ENCODE data around the gene INTS15. TPM values are rescaled to one million over a fixed set of nuclear protein-coding genes. Genes with fewer than 3 reads are reported as not detected.

INTS15 gene
- total RNA-seq, 2 experiments from 2014 or later = 39.3 to 41.8 TPM

DNA sequence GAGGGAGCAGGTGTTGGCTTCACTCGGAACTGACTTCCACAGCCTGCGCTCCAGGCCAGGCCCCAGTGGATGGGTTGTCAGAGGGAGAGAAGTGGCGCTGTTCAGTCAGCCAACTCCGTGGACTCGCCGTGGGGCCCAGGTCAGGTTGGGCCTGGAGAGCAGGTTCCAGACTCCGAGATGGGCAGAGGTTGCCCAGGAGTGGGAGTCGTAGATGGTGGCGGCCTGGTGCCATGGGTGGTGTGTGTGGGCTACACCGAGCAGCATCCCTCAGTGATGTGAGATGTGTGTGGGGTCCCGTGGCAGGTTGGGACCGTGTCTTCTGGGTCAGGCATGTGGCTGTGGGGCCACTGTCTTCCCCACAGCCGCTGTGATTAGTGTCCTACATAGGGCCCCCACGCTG lies 57.7 kb downstream of the INTS15 start:
- H3K4me3 ChIP-seq (ENCODE audit: low read length) = no peak overlapping the region
- H3K27ac Mint-ChIP-seq = no peak overlapping the region
- peaks cover 0 to 54% of the 10 kb centered on the region in 2 experiments for H3K9me3 ChIP-seq (ENCODE audit: control insufficient read depth in 1 of 2, insufficient read depth in 1 of 2, low read length in 2 of 2)
- ATAC-seq (ENCODE audit: poor library complexity) (no peak), DNase-seq (no peak)
- intact Hi-C loops (cut with DNase I, micrococcal nuclease) = no loop called here
- no peak overlapping the region for H3K4me3 Mint-ChIP-seq
- peaks cover 74% of the 10 kb centered on the region for H3K36me3 ChIP-seq (ENCODE audit: insufficient read depth, low read length)
- H3K27ac ChIP-seq (ENCODE audit: low read depth in 1 of 2, low read length in 2 of 2) = no peak overlapping the region
- TF ChIP-seq, protein P1, sequence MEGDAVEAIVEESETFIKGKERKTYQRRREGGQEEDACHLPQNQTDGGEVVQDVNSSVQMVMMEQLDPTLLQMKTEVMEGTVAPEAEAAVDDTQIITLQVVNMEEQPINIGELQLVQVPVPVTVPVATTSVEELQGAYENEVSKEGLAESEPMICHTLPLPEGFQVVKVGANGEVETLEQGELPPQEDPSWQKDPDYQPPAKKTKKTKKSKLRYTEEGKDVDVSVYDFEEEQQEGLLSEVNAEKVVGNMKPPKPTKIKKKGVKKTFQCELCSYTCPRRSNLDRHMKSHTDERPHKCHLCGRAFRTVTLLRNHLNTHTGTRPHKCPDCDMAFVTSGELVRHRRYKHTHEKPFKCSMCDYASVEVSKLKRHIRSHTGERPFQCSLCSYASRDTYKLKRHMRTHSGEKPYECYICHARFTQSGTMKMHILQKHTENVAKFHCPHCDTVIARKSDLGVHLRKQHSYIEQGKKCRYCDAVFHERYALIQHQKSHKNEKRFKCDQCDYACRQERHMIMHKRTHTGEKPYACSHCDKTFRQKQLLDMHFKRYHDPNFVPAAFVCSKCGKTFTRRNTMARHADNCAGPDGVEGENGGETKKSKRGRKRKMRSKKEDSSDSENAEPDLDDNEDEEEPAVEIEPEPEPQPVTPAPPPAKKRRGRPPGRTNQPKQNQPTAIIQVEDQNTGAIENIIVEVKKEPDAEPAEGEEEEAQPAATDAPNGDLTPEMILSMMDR (IDR thresholded peaks at IDR 0.05) = no peak
- ChIA-PET POLR2A (no interaction called here), CTCF (no interaction called here)
- no peaks in the 10 kb centered on the region for H3K27me3 ChIP-seq (ENCODE audit: control insufficient read depth in 1 of 2, insufficient read depth in 2 of 2, low read length in 2 of 2)
- H3K36me3 Mint-ChIP-seq (ENCODE audit: low read depth) = peaks cover 86% of the 10 kb centered on the region
- no peaks in the 10 kb centered on the region for H3K4me1 ChIP-seq (ENCODE audit: insufficient read depth, low read length)
- H3K27me3 Mint-ChIP-seq = no peaks in the 10 kb centered on the region
- no peaks in the 10 kb centered on the region for H3K9me3 Mint-ChIP-seq
- H3K4me1 Mint-ChIP-seq (ENCODE audit: low read depth) = no peaks in the 10 kb centered on the region

DNA sequence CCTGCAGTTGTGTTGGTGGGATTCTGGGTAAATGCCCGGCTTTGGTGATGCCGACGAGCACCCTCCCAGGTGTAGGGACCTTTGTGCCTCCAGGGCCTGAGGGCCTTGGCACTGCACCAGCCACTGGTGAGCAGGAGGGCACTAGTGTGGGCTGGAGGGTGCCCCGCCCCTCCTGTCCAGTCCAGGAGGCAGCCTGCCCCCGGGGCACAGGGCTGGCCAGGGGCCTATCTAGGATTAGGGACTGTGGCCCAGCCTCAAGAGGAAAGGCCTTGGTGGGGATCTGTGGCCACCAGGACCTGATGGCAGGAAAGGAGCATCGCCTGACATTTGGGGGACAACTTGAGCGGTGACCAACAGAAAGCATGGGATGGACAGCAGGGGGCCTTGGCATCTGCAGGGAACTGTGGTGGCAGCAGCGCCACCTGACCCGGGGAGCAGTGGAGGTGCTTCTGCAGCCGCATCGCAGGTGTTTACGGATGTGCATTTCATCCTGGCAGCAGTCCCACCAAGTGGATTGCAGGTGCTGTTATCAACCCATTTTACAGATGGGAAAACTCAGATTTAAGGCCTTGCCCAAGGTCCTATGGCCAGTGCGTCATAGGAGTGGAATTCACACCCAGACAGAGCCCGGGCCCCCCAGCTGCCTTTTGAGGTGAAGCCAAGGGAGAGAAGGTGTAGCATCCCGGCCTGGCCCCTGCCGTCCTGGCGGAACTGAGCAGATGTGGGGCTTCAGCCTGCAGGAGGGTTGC lies 58.4 kb downstream of the INTS15 start:
- Histone ChIP-seq H3K4me3 (ENCODE audit: low read length) (no peak overlapping the region), H3K27ac (ENCODE audit: low read depth in 1 of 2, low read length in 2 of 2) (no peak overlapping the region), H3K36me3 (ENCODE audit: insufficient read depth, low read length) (peaks cover 70% of the 10 kb centered on the region), H3K27me3 (ENCODE audit: control insufficient read depth in 1 of 2, insufficient read depth in 2 of 2, low read length in 2 of 2) (no peaks in the 10 kb centered on the region), H3K4me1 (ENCODE audit: insufficient read depth, low read length) (no peaks in the 10 kb centered on the region), H3K9me3 (ENCODE audit: control insufficient read depth in 1 of 2, insufficient read depth in 1 of 2, low read length in 2 of 2) (peaks cover 0 to 58% of the 10 kb centered on the region in 2 experiments)
- Mint-ChIP-seq H3K27ac (no peak overlapping the region), H3K9me3 (no peaks in the 10 kb centered on the region), H3K4me1 (ENCODE audit: low read depth) (no peaks in the 10 kb centered on the region), H3K4me3 (no peak overlapping the region), H3K36me3 (ENCODE audit: low read depth) (peaks cover 81% of the 10 kb centered on the region), H3K27me3 (no peaks in the 10 kb centered on the region)
- DNase-seq = peak in 1 of 14 experiments; percentile 2
- POLR2A ChIA-PET = no interaction called here
- intact Hi-C loops (cut with DNase I, micrococcal nuclease) = no loop called here
- TF ChIP-seq, protein P1 (IDR thresholded peaks at IDR 0.05) = no peak
- CTCF ChIA-PET = no interaction called here
- no peak for ATAC-seq (ENCODE audit: poor library complexity)

DNA sequence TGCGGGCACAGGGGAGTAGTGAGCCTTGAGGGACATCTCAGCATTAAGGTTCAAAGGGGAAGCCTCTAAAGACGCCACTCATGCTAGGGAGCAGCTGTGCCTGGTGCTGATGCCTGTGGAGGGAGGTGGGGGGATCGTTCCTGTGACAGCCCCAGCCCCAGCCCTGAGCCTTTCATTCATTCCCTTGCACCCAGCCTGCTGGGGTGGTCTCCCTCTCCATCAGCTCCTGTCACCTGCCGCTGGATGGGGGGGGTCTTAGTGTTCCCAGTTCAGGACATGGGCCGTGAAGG lies 58.9 kb downstream of the INTS15 start:
- no peak overlapping the region for H3K27ac Mint-ChIP-seq
- no peaks in the 10 kb centered on the region for H3K27me3 Mint-ChIP-seq
- intact Hi-C loops (cut with DNase I, micrococcal nuclease) = no loop called here
- ATAC-seq (ENCODE audit: poor library complexity) = no peak
- no peak for DNase-seq
- Histone ChIP-seq H3K36me3 (ENCODE audit: insufficient read depth, low read length) (peaks cover 65% of the 10 kb centered on the region), H3K9me3 (ENCODE audit: control insufficient read depth in 1 of 2, insufficient read depth in 1 of 2, low read length in 2 of 2) (peaks cover 0 to 58% of the 10 kb centered on the region in 2 experiments), H3K27ac (ENCODE audit: low read depth in 1 of 2, low read length in 2 of 2) (no peak overlapping the region), H3K27me3 (ENCODE audit: control insufficient read depth in 1 of 2, insufficient read depth in 2 of 2, low read length in 2 of 2) (no peaks in the 10 kb centered on the region), H3K4me1 (ENCODE audit: insufficient read depth, low read length) (no peaks in the 10 kb centered on the region), H3K4me3 (ENCODE audit: low read length) (no peak overlapping the region)
- POLR2A ChIA-PET = no interaction called here
- no peaks in the 10 kb centered on the region for H3K4me1 Mint-ChIP-seq (ENCODE audit: low read depth)
- no peak overlapping the region for H3K4me3 Mint-ChIP-seq
- TF ChIP-seq, protein P1 (IDR thresholded peaks at IDR 0.05) = no peak
- H3K36me3 Mint-ChIP-seq (ENCODE audit: low read depth) = peaks cover 77% of the 10 kb centered on the region
- CTCF ChIA-PET = no interaction called here
- H3K9me3 Mint-ChIP-seq = no peaks in the 10 kb centered on the region

Measured in CD4-positive, alpha-beta T cell (primary cell).